ENCODE data around the gene KRTAP22-1. TPM values are rescaled to one million over a fixed set of nuclear protein-coding genes. Genes with fewer than 3 reads are reported as not detected.

Gene KRTAP22-1
- total and polyA plus RNA-seq, 2 of the 8 experiments (the other 6 are each of a cell fraction or from before 2014, with no cell fraction given) = not detected

DNA sequence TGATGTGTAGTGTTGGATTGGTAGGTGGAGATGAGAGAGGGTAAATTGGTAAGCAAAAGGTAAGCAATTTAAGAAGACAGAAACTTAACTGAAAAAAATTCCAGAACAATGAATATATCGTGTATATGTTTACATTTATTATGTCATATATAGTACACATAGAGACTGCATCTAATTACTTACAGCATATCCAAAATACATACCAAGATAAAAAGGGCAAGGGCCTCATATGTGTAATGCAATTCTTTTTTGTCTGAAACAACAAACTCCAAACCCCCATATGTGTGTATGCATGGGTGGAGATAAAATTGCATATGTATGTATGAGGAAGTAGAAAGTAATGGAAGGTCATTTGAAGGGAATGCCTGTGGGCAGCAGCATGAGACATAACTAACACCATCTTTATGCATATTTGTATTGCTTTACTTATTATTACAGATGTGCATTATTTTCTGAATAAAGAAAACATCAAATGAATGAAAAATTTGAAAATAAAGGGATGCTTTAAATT, 46.1 kb downstream of the KRTAP22-1 start:
- Histone ChIP-seq H2BK5ac (ENCODE audit: low read depth, low read length) (no peak overlapping the region), H4K5ac (ENCODE audit: insufficient read length, low read depth, low read length) (no peak overlapping the region), H3K79me1 (ENCODE audit: low read depth, low read length) (no peaks in the 10 kb centered on the region), H2BK15ac (ENCODE audit: low read length) (no peak overlapping the region), H3K18ac (ENCODE audit: extremely low read depth, low read length) (no peak overlapping the region), H3K27me3 (replicated peaks in 1 of 4; ENCODE audit: control insufficient read depth in 3 of 4, extremely low read depth in 1 of 4, insufficient read depth in 3 of 4, low read length in 3 of 4) (no peaks in the 10 kb centered on the region), H3K9ac (replicated peaks in 1 of 4; ENCODE audit: extremely low read depth in 1 of 4, low read depth in 3 of 4, low read length in 3 of 4) (no peak overlapping the region), H3K4ac (replicated peaks; ENCODE audit: insufficient read length, low read depth, low read length) (no peak overlapping the region), H2AFZ (ENCODE audit: low read length) (no peak overlapping the region), H3K56ac (replicated peaks; ENCODE audit: insufficient read length, low read depth, low read length) (no peak overlapping the region), H3K4me2 (ENCODE audit: insufficient read depth in 1 of 2, low read depth in 2 of 2, low read length in 2 of 2) (no peak overlapping the region), H3K14ac (ENCODE audit: insufficient read length) (no peak overlapping the region), H4K8ac (ENCODE audit: extremely low read depth, insufficient read depth, low read length) (no peak overlapping the region), H2AK5ac (ENCODE audit: low read depth, low read length) (no peak overlapping the region), H3K27ac (ENCODE audit: low read depth, low read length) (no peak overlapping the region), H4K20me1 (replicated peaks in 1 of 2; ENCODE audit: control insufficient read depth in 1 of 2, insufficient read depth in 2 of 2, low read length in 2 of 2) (no peaks in the 10 kb centered on the region), H3K4me1 (replicated peaks in 1 of 4; ENCODE audit: control insufficient read depth in 3 of 4, insufficient read depth in 4 of 4, low read length in 3 of 4) (no peaks in the 10 kb centered on the region), H4K91ac (replicated peaks; ENCODE audit: insufficient read length, low read length) (no peak overlapping the region), H3K9me3 (ENCODE audit: insufficient read depth in 2 of 2, low read depth in 1 of 2, low read length in 1 of 2) (no peaks in the 10 kb centered on the region), H3K4me3 (ENCODE audit: extremely low read depth in 1 of 4, insufficient read depth in 2 of 4, low read depth in 3 of 4, low read length in 4 of 4) (no peak overlapping the region), H3K79me2 (ENCODE audit: control insufficient read depth in 1 of 2, insufficient read depth in 2 of 2, low read length in 2 of 2) (no peaks in the 10 kb centered on the region), H2BK20ac (ENCODE audit: low read length) (no peak overlapping the region), H2BK120ac (replicated peaks; ENCODE audit: low read depth, low read length) (no peak overlapping the region), H3K23ac (ENCODE audit: insufficient read length) (no peak overlapping the region), H2BK12ac (ENCODE audit: low read depth, low read length) (no peak overlapping the region), H3K23me2 (ENCODE audit: low read depth, low read length) (no peaks in the 10 kb centered on the region), H3K36me3 (ENCODE audit: control insufficient read depth in 2 of 4, insufficient read depth in 4 of 4, low read length in 3 of 4) (no peaks in the 10 kb centered on the region)
- 88% methylated on average over 1 of the region's 1 CpG; no CpG with 5 or more reads in 1 of the 2 experiments for WGBS, 2 experiments (ENCODE audit: extremely low coverage in 1 of 2, insufficient coverage in 1 of 2, insufficient read length in 1 of 2, insufficient replicate concordance in 2 of 2, low coverage in 1 of 2, low lambda C conversion rate in 2 of 2, missing lambda C conversion rate in 1 of 2)
- FAIRE-seq (no peak), DNase-seq (ENCODE audit: low read depth in 1 of 2, low spot score in 2 of 2) (no peak)
- ChIA-PET POLR2A (ENCODE audit: partially characterized antibody) (no interaction called here), CTCF (ENCODE audit: partially characterized antibody) (no interaction called here)
- TF ChIP-seq BRCA1 (IDR thresholded peaks at IDR 0.05; ENCODE audit: low read depth, low read length) = no peak
- TF ChIP-seq USF2 (IDR thresholded peaks at IDR 0.05; ENCODE audit: low read length) = no peak
- TF ChIP-seq POU5F1 (IDR thresholded peaks at IDR 0.05; ENCODE audit: low read depth, low read length) = no peak

Measured in H1 (cell line).